NCI-H2029 (cell line): ENCODE data around the gene YBEY.

ENCODE experiments used
- DNase-seq: peaks from one replicate; lab custom pipeline; 2025; lab: John Stamatoyannopoulos, UW

YBEY gene

GRCh38 chr21:46327711-46328110, 41.6 kb downstream of the YBEY start:
- no peak for DNase-seq

- DNase-seq, result no peak
These were observed 42.0 kb downstream of the YBEY start for GRCh38 chr21:46328151-46328550.

GRCh38 chr21:46329796-46330195, 43.7 kb downstream of the YBEY start:
- DNase-seq, result no peak

GRCh38 chr21:46334351-46335140, 48.4 kb downstream of the YBEY start:
- DNase-seq, result no peak

- DNase-seq, result no peak
These were observed 50.5 kb downstream of the YBEY start for GRCh38 chr21:46336603-46337002.

GRCh38 chr21:46340998-46341397, 54.9 kb downstream of the YBEY start:
- DNase-seq, result no peak

GRCh38 chr21:46344219-46344915, 58.2 kb downstream of the YBEY start:
- no peak for DNase-seq

GRCh38 chr21:46345861-46346260, 59.7 kb downstream of the YBEY start:
- DNase-seq, result no peak

- DNase-seq, result no peak
These were observed 60.4 kb downstream of the YBEY start for GRCh38 chr21:46346296-46347202.

GRCh38 chr21:46347203-46347550, 61.0 kb downstream of the YBEY start:
- no peak for DNase-seq
